Stimulated activated effector memory CD8-positive, alpha-beta T cell treated with anti-CD3 and anti-CD28 coated beads, Interleukin-12 subunit alpha, Interleukin-12 subunit beta, amount 100 ng/mL, for 72 hours (primary cell): ENCODE data around the gene PRPF39.

Experiments used
- ATAC-seq: fragments of 150-1000 bp; cut with Tn5 transposase; 2 replicates; pipeline ENCODE4 v1.10.0; 2021
- DNase-seq, 2 donors: peaks; one replicate each; pipeline ENCODE4 v3.0.0; 2021 to 2022; ENCODE audit warnings: low spot score in 2 of 2
- H3K27ac Mint-ChIP-seq: one replicate; pipeline ENCODE4 v1.8.0; 2022; ENCODE audit warnings: mild to moderate bottlenecking, mixed read lengths
- H3K36me3 Mint-ChIP-seq: one replicate; pipeline ENCODE4 v1.8.0; 2022; ENCODE audit warnings: mild to moderate bottlenecking, mixed read lengths
- H3K4me1 Mint-ChIP-seq: one replicate; pipeline ENCODE4 v1.8.0; 2022; ENCODE audit warnings: mixed read lengths
- H3K4me3 Mint-ChIP-seq: one replicate; pipeline ENCODE4 v1.8.0; 2022; ENCODE audit warnings: mild to moderate bottlenecking, mixed read lengths
- H3K9me3 Mint-ChIP-seq: one replicate; pipeline ENCODE4 v1.8.0; 2022; ENCODE audit warnings: mixed read lengths

Gene PRPF39

GRCh38 chr14:45083976-45084722, at the start of gene PRPF39:
TSS of gene PRPF39 (plus strand) at chr14:45084116. CDS start at chr14:45095240, 11,124 bp downstream.
- peak; percentile 96 to 99 for DNase-seq
- no peaks in the 10 kb centered on the region for H3K9me3 Mint-ChIP-seq
- peak; percentile 97 for ATAC-seq
- peak within 1 kb of the TSS; percentile 97 for H3K27ac Mint-ChIP-seq
- peak within 1 kb of the TSS; percentile 96 for H3K4me3 Mint-ChIP-seq
- H3K36me3 Mint-ChIP-seq = peaks cover 30% of the 10 kb centered on the region
- peaks cover 44% of the 10 kb centered on the region for H3K4me1 Mint-ChIP-seq

- no peaks in the 10 kb centered on the region for H3K36me3 Mint-ChIP-seq
- no peaks in the 10 kb centered on the region for H3K4me1 Mint-ChIP-seq
- H3K9me3 Mint-ChIP-seq = no peaks in the 10 kb centered on the region
- no peak overlapping the region for H3K27ac Mint-ChIP-seq
- DNase-seq = no peak
- no peak for ATAC-seq
- H3K4me3 Mint-ChIP-seq = no peak overlapping the region
These were observed 49.2 kb upstream of the PRPF39 start for GRCh38 chr14:45034730-45035129.

GRCh38 chr14:45038256-45038655, 45.7 kb upstream of the PRPF39 start:
- Mint-ChIP-seq H3K36me3 (no peaks in the 10 kb centered on the region), H3K4me3 (no peak overlapping the region), H3K9me3 (no peaks in the 10 kb centered on the region), H3K4me1 (no peaks in the 10 kb centered on the region), H3K27ac (no peak overlapping the region)
- ATAC-seq (no peak), DNase-seq (no peak)

DNA sequence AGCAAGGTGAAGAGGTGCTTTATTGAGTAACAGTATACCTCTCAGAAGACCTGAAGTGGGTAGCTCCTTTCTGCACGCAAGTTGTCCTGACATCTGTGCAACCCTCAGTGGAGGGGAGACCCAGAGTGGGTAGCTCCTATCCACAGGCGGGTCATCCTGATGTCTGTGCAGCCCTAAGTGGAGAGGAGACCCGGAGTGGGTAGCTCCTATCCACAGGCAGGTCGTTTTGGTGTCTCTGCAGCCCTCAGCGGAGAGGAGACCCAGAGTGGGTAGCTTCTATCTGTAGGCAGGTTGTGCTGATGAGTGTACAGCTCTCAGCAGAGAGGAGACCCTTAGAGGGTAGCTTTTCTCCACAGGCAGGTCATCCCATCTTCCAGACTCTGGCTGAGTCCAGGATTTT, 45.1 kb upstream of the PRPF39 start:
- Mint-ChIP-seq H3K4me3 (no peak overlapping the region), H3K9me3 (no peaks in the 10 kb centered on the region), H3K4me1 (no peaks in the 10 kb centered on the region), H3K27ac (no peak overlapping the region), H3K36me3 (no peaks in the 10 kb centered on the region)
- DNase-seq = no peak
- peak; percentile 34 for ATAC-seq

DNA sequence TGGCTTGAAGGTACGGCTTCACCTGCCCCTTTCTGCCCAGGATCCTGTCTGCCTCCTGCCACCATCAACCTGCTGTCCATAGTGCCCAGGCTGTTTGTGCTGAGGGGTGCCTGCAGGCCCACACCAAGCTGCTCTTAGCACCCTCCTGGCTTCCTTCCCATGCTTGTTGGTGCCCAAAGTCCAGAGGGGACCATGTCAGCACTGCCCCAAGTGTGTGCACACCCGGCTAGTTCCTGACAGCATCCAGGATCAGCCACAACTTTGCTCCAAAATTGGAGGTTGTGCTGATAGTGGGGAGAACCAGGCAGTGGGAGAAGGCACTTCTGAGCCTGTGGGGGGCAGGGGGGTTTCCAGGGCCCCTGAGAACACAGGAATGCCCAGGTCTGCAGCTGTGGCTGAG, 44.5 kb upstream of the PRPF39 start:
- ATAC-seq (no peak), DNase-seq (no peak)
- no peaks in the 10 kb centered on the region for H3K4me1 Mint-ChIP-seq
- no peak overlapping the region for H3K27ac Mint-ChIP-seq
- peaks cover 2% of the 10 kb centered on the region for H3K36me3 Mint-ChIP-seq
- no peak overlapping the region for H3K4me3 Mint-ChIP-seq
- H3K9me3 Mint-ChIP-seq = no peaks in the 10 kb centered on the region

DNA sequence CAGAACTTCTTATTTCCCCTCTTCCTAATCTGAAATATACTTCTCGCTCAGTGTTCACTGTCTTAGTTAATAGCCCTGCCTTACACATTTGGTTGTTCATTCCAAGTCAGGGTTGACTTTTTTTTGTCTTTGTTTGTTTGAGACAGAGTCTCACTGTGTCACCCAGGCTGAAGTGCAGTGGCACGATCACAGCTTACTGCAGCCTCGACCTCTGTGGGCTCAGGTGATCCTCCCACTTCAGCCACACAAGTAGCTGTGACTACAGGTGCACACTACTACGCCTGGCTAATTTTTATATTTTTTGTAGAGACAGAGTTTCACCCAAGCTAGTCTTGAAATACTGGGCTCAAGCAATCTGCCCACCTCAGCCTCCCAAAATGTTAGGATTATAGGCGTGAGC, 42.3 kb upstream of the PRPF39 start:
- Mint-ChIP-seq H3K4me1 (no peaks in the 10 kb centered on the region), H3K36me3 (peaks cover 9% of the 10 kb centered on the region), H3K27ac (no peak overlapping the region), H3K9me3 (no peaks in the 10 kb centered on the region), H3K4me3 (no peak overlapping the region)
- ATAC-seq (no peak), DNase-seq (no peak)

GRCh38 chr14:45044638-45045037, 39.3 kb upstream of the PRPF39 start:
- no peak for DNase-seq
- no peak for ATAC-seq
- Mint-ChIP-seq H3K9me3 (no peaks in the 10 kb centered on the region), H3K27ac (no peak overlapping the region), H3K4me1 (no peaks in the 10 kb centered on the region), H3K4me3 (no peak overlapping the region), H3K36me3 (peaks cover 22% of the 10 kb centered on the region)

- ATAC-seq = no peak
- no peak for DNase-seq
- Mint-ChIP-seq H3K27ac (no peak overlapping the region), H3K4me1 (no peaks in the 10 kb centered on the region), H3K4me3 (no peak overlapping the region), H3K36me3 (peaks cover 32% of the 10 kb centered on the region), H3K9me3 (no peaks in the 10 kb centered on the region)
These were observed 35.5 kb upstream of the PRPF39 start for GRCh38 chr14:45048385-45048784.

- no peak overlapping the region for H3K4me3 Mint-ChIP-seq
- DNase-seq (no peak), ATAC-seq (no peak)
- H3K27ac Mint-ChIP-seq = no peak overlapping the region
- no peaks in the 10 kb centered on the region for H3K4me1 Mint-ChIP-seq
- H3K36me3 Mint-ChIP-seq = peaks cover 46% of the 10 kb centered on the region
- H3K9me3 Mint-ChIP-seq = no peaks in the 10 kb centered on the region
These were observed 32.7 kb upstream of the PRPF39 start for GRCh38 chr14:45051180-45051579.

DNA sequence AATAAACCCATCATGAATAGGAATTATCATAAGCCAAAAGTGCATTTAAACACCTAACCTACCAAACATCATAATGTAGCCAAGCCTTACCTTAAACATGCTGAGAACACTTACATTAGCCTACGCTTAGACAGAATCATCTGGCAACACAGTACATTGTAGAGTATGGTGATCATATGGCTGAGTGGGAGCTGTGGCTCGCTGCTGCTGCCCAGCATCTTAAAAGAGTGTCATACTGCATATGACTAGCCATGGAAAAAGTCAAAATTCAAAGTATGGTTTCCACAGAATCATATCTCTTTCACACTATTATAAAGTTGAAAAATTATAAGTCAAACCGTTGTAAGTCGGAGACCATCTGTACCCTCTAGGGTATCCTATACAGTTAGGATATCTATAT, 32.0 kb upstream of the PRPF39 start:
- no peak for DNase-seq
- Mint-ChIP-seq H3K4me1 (no peaks in the 10 kb centered on the region), H3K27ac (no peak overlapping the region), H3K36me3 (peaks cover 39% of the 10 kb centered on the region), H3K4me3 (no peak overlapping the region), H3K9me3 (no peaks in the 10 kb centered on the region)
- no peak for ATAC-seq

DNA sequence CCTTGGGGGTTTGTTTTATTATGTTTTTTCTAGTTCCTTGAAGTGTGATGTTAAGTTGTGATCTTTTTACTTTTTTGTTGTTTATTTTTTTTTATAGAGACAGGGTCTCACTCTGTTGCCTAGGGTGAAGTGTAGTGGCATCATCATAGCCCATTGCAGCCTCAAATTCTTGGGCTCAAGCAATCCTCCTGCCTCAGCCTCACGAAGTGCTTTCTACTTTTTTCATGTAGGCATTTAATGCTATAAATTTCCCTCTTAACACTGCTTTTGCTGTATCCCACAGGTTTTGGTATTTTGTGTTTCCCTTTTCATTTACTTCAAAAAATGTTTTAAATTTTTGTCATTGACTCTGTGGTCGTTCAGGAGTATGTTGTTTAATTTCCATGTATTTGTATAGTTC, 26.6 kb upstream of the PRPF39 start:
- no peaks in the 10 kb centered on the region for H3K9me3 Mint-ChIP-seq
- H3K36me3 Mint-ChIP-seq = peaks cover 29% of the 10 kb centered on the region
- H3K27ac Mint-ChIP-seq = no peak overlapping the region
- DNase-seq (no peak), ATAC-seq (no peak)
- H3K4me1 Mint-ChIP-seq = no peaks in the 10 kb centered on the region
- no peak overlapping the region for H3K4me3 Mint-ChIP-seq

- no peak for ATAC-seq
- H3K27ac Mint-ChIP-seq = no peak overlapping the region
- H3K4me1 Mint-ChIP-seq = no peaks in the 10 kb centered on the region
These were observed 26.0 kb upstream of the PRPF39 start for GRCh38 chr14:45057881-45058364.

DNA sequence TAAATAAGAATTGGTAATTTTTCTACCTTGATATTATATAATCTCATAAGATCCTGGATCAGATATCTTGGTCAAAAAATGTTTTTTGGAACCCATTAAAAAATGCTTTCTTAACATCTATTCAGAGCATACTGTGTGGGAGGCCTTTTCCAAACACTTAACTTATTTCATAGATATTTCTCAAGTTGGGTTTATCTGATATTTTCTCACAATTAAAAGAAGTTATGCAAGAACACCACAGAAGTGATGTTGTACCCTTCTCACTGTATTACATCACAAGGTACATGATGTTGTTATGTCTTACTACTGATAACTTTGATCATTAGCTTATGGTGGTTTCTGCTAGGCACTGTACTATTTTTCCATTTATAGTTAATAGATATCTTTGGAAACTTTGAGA, 23.4 kb upstream of the PRPF39 start:
- no peak for ATAC-seq
- H3K9me3 Mint-ChIP-seq = no peaks in the 10 kb centered on the region
- H3K36me3 Mint-ChIP-seq = no peaks in the 10 kb centered on the region
- no peak overlapping the region for H3K4me3 Mint-ChIP-seq
- H3K4me1 Mint-ChIP-seq = no peaks in the 10 kb centered on the region
- no peak for DNase-seq
- H3K27ac Mint-ChIP-seq = no peak overlapping the region

More at GRCh38 chr14:45057881-45058364, 26.0 kb upstream of the PRPF39 start:
- Mint-ChIP-seq H3K4me3 (no peak overlapping the region), H3K9me3 (no peaks in the 10 kb centered on the region), H3K36me3 (peaks cover 24% of the 10 kb centered on the region)
- DNase-seq = no peak

GRCh38 chr14:45065540-45065939, 18.4 kb upstream of the PRPF39 start:
- Mint-ChIP-seq H3K4me3 (no peak overlapping the region), H3K4me1 (no peaks in the 10 kb centered on the region), H3K36me3 (peaks cover 7% of the 10 kb centered on the region), H3K27ac (no peak overlapping the region), H3K9me3 (no peaks in the 10 kb centered on the region)
- ATAC-seq (no peak), DNase-seq (no peak)

- ATAC-seq (no peak), DNase-seq (no peak)
- Mint-ChIP-seq H3K36me3 (peaks cover 7% of the 10 kb centered on the region), H3K27ac (no peak overlapping the region), H3K9me3 (no peaks in the 10 kb centered on the region), H3K4me1 (no peaks in the 10 kb centered on the region), H3K4me3 (no peak overlapping the region)
These were observed 18.0 kb upstream of the PRPF39 start for GRCh38 chr14:45065956-45066355.

- no peak for ATAC-seq
- Mint-ChIP-seq H3K4me1 (no peaks in the 10 kb centered on the region), H3K4me3 (no peak overlapping the region), H3K36me3 (peaks cover 7% of the 10 kb centered on the region), H3K27ac (no peak overlapping the region), H3K9me3 (no peaks in the 10 kb centered on the region)
- DNase-seq = no peak
These were observed 17.2 kb upstream of the PRPF39 start for GRCh38 chr14:45066667-45067066.
